Measurements from ENCODE around the gene ZCCHC10. TPM values are rescaled to one million over a fixed set of nuclear protein-coding genes. Genes with fewer than 3 reads are reported as not detected.
A peak's percentile ranks its signal among the peaks of the same experiment; 100 is the strongest.

ZCCHC10 gene
- total RNA-seq = 10 to 100 TPM; 31.2 to 33.5 TPM

DNA sequence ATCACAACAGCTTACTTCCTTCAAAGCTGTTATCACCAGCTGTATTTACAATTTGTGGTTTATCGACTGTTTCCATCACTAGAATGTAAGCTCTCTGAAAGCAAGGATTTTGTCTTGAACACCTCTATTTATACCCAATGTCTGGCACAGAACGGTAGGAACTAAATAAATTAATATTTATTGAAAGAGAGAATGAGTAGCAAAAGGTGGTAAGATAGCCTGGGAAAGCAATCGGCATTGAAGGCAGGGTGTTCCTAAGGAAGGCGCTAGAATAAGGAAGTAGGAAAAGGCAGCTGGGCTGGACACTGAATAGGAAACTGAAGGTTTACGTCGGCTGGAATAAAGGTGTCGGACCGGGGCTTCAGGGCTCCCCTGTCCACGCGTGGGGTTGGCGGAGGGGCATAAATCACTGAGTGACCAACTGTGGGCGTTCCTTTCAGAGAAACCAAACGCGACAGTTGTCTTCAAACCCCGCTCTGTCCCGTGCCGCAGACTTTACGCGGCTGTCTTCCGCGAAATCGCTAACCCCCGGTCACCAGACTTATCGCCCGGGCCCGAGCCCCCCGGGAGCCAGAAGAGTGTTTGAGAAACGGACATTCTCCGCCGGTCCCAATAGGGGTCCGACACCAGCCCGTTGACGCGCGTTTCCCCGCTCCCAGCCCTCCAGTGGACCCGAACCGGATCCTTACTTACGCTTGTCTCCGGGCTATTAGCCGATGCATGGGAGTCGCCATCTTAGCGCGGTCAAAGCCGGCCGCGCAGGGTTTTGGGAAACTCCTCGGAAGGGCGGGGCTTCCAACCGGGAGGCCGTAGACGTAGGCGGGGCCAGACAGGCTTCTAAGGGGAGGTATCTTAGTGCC, at the start of gene ZCCHC10:
Gene ZCCHC10, minus strand, starts transcription at position 746 of the 860 bp plus-strand sequence. Its CDS starts 12 bp downstream, at position 734.
- H3K27me3 Mint-ChIP-seq = no peaks in the 10 kb centered on the region
- peak within 1 kb of the TSS; percentile 90 for H3K27ac Mint-ChIP-seq
- peak; percentile 92 for DNase-seq
- peaks cover 19% of the 10 kb centered on the region for H3K36me3 Mint-ChIP-seq
- peaks cover 3% of the 10 kb centered on the region for H3K9me3 Mint-ChIP-seq
- peaks cover 10% of the 10 kb centered on the region for H3K4me1 Mint-ChIP-seq
- H3K4me3 Mint-ChIP-seq = peak within 1 kb of the TSS; percentile 92

DNA sequence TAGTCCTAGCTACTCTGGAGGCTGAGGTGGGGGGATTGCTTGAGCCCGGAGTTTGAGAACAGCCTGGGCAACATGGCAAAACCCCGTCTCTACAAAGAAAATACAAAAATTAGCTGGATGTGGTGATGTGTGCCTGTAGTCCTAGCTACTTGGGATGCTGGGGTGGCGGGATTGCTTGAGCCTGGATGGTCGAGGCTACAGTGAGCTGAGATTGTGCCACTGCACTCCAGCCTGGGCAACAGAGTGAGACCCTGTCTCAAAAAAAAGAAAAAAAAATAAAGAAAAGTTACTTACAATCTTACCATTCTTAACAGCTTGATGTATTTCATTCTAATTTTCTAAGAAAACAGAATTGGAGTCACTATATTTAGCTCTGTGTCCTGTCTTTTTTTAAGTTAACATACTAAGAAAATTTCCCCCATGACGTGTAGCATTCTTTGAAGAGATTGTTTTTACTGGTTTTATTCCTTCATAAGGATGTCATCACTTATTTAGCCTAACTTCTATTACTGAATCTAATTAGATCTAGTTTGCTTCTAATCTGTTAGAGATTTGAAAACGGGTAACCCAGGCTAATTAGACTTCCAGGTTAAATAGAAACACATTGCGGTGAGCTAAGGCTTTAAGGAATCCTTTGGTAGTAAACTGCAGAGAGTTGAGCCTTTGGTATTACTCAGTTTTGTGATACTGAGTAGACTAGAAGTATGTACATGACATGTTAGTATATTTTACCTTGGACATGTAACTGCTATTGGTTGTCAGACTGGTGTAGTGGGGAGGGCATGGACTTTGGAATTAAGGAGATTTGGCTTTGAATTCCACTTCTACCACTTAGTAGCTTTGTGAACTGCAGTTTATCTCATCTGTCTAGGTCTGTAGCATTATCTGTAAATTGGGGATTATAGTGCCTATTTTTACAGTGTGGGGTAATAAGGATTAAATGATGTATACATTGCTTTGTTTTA, 49.5 kb upstream of the ZCCHC10 start:
- Mint-ChIP-seq H3K27me3 (no peaks in the 10 kb centered on the region), H3K9me3 (no peaks in the 10 kb centered on the region), H3K36me3 (peaks cover 41% of the 10 kb centered on the region), H3K27ac (no peak overlapping the region), H3K4me1 (peaks cover 39% of the 10 kb centered on the region), H3K4me3 (no peak overlapping the region)
- no peak for DNase-seq

DNA sequence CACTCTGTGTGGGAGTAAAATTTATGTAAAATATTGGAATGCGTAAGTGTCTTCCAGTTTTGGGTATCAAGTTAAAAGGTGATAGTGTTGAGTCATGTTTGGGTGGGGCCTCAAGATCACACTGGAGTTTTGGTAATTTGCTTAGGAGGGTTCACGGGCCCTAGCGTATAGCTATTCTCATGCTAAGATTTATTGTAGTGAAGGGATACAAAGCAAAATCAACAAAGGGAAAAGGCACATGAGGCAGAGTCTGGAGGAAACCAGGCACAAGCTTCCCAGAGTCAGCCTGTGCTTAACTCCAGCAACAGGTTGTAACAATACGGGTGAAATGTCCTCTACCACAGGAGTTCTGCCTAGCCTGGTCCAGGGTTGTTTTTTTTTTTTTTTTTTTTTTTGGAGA, 45.7 kb upstream of the ZCCHC10 start:
- no peak overlapping the region for H3K27ac Mint-ChIP-seq
- no peaks in the 10 kb centered on the region for H3K27me3 Mint-ChIP-seq
- peaks cover 54% of the 10 kb centered on the region for H3K36me3 Mint-ChIP-seq
- H3K4me3 Mint-ChIP-seq = no peak overlapping the region
- peaks cover 21% of the 10 kb centered on the region for H3K4me1 Mint-ChIP-seq
- no peaks in the 10 kb centered on the region for H3K9me3 Mint-ChIP-seq
- no peak for DNase-seq

DNA sequence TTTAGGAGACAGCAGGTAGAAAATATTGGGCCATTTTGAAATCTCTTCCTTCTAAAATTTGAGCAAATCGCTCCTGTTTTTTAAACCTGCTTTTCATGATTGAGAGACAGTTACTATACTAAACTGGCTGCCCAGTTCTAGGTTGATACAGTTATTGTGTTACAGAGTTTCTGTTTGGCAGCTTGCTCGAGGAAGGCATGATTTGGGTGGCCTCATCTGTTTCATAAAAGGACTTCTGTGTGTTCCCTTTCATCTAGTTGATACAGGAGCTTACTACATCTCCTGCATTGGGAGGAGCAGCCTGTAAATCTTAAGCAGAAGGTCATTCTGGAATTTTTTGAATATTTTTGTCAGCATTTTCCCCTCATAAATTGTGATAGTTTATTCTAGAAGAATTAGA, 39.7 kb upstream of the ZCCHC10 start:
- H3K4me3 Mint-ChIP-seq = no peak overlapping the region
- no peaks in the 10 kb centered on the region for H3K27me3 Mint-ChIP-seq
- peaks cover 34% of the 10 kb centered on the region for H3K36me3 Mint-ChIP-seq
- no peak for DNase-seq
- H3K9me3 Mint-ChIP-seq = no peaks in the 10 kb centered on the region
- peaks cover 29% of the 10 kb centered on the region for H3K4me1 Mint-ChIP-seq
- no peak overlapping the region for H3K27ac Mint-ChIP-seq

DNA sequence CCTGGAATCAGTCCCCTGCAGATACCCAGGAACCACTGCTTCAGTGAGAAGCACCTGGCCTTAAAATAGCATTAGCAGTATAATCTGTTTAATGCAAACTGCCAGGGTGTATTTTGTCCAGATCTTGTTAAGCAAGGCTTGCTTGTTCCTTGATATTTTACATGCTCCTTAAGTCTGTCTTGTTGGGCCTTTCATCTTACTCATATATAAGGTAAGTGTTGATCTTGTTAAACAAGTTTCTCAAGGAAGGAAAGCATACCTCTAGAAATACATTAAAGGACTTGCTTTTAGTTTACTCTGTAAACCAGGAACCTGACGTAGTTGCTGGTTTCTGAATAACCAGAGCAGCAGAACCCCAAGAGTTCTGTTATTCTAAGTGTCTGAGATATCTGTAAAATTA, 39.1 kb upstream of the ZCCHC10 start:
- H3K27me3 Mint-ChIP-seq = no peaks in the 10 kb centered on the region
- DNase-seq = no peak
- no peak overlapping the region for H3K4me3 Mint-ChIP-seq
- H3K9me3 Mint-ChIP-seq = no peaks in the 10 kb centered on the region
- H3K36me3 Mint-ChIP-seq = peaks cover 31% of the 10 kb centered on the region
- peaks cover 28% of the 10 kb centered on the region for H3K4me1 Mint-ChIP-seq
- no peak overlapping the region for H3K27ac Mint-ChIP-seq

DNA sequence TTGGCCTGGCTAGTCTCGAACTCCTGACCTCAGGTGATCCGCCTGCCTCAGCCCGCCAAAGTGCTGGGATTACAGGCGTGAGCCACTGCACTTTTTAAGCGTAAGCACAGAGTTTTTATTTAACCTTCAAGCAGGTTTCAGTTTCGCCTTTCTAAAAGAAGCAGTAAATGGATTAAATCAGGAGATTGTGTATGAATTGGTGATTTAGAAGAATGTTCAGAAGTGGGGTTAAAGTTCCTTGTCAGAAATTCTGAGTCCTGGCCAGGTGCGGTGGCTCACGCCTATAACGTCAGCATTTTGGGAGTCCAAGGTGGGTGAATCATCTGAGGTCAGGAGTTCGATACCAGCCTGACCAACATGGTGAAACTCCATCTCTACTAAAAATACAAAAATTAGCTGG, 37.6 kb upstream of the ZCCHC10 start:
- no peak overlapping the region for H3K27ac Mint-ChIP-seq
- H3K4me1 Mint-ChIP-seq = peaks cover 34% of the 10 kb centered on the region
- no peak for DNase-seq
- H3K27me3 Mint-ChIP-seq = no peaks in the 10 kb centered on the region
- peaks cover 22% of the 10 kb centered on the region for H3K36me3 Mint-ChIP-seq
- H3K9me3 Mint-ChIP-seq = no peaks in the 10 kb centered on the region
- H3K4me3 Mint-ChIP-seq = no peak overlapping the region

DNA sequence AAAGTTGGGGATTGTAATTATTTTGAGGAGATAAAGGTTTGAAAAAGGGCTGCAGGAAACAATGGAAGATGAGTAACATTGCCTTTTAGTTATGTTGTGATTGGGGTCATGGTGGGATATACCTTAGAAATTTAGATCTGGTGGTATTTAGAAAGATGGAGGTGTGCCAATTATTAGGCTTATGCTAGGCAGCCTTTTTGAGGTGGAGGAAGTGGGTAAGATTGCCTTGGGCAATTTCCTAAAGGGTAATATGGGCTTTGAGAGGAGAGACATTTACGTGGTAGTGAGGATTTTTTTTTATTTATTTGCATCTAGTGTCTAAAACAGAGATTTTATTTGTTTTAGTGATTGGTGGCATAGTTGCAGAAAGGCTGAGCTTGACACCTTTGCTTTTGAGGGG, 35.9 kb upstream of the ZCCHC10 start:
- Mint-ChIP-seq H3K36me3 (peaks cover 14% of the 10 kb centered on the region), H3K27me3 (no peaks in the 10 kb centered on the region), H3K4me3 (no peak overlapping the region), H3K9me3 (no peaks in the 10 kb centered on the region), H3K4me1 (peaks cover 41% of the 10 kb centered on the region), H3K27ac (peak overlapping the region; percentile 32)
- no peak for DNase-seq

DNA sequence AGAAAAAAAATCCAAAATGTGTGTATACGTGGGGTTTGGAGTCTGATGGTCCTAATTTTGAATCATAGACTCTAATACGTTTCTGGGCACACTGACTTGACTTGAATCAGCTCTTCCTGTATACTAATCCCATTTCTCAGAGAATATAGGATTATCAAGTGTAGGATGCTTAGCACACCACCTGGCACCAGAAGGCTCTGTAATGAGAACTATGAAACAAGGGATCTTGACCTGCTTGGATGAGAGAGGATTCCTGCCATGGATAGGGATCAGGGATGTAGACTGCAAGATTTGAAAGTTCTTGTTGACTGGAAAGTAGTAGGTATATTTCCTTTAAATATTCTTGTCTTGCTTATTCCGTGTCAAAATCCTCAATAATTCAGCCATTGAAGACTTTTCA, 33.3 kb upstream of the ZCCHC10 start:
- DNase-seq = no peak
- no peaks in the 10 kb centered on the region for H3K9me3 Mint-ChIP-seq
- no peak overlapping the region for H3K27ac Mint-ChIP-seq
- H3K36me3 Mint-ChIP-seq = peaks cover 26% of the 10 kb centered on the region
- no peak overlapping the region for H3K4me3 Mint-ChIP-seq
- H3K27me3 Mint-ChIP-seq = no peaks in the 10 kb centered on the region
- peaks cover 58% of the 10 kb centered on the region for H3K4me1 Mint-ChIP-seq

DNA sequence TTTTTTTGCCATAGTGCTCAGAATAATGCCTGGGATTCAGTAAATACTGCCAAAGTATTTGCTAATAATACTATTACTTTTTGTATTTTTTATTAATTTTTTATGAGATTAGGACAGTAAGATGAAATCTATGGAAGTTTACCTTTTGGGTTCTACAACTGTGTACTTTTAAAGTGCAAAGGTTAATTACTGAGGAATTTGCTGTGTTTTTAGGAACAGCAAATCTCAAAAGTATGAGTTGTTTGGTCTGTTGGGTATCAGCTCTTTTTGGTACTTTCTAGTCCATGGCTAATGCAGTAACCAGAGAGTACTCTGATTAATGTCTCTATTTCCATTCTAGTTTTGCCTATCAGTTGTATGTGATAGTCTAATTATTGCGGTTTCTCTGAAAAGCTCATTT, 30.5 kb upstream of the ZCCHC10 start:
- Mint-ChIP-seq H3K27me3 (no peaks in the 10 kb centered on the region), H3K4me1 (peaks cover 50% of the 10 kb centered on the region), H3K4me3 (no peak overlapping the region), H3K27ac (no peak overlapping the region), H3K9me3 (no peaks in the 10 kb centered on the region), H3K36me3 (peaks cover 41% of the 10 kb centered on the region)
- DNase-seq = no peak

DNA sequence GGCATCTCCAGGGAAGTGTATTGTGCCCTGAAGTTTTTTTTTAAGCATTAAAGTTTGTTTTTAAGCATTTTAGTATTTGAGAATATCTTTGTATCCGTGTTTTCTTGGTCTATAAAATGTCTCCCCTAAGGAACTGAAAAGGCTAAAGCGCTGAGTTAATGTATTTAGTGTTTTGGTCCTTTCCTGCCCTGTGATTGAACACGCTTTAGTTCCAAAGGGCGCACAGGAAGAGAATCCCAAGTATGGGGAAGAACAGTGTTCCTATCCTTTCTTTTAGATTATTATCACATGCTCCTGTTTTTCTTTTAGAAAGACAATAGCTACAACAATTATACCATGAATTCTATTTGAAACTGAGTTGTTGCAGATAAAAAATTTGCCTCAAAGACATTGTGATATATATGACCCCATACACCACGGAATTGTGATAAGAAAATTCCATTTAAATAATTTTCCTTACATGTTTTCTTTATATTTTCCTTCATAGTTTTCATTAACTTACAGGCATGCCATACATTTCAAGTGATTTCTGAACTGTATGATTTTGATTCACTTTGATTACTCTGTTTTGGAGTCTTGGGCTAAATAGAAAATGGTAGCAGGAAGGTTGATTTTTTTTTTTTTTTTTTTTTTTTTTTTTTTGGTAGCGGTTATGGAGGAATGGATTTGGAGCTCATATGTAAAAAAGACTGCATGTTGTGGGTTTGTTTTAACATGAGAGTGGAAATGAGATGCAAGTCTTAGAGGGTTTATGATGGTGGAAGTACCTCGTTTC, 28.5 kb upstream of the ZCCHC10 start:
- H3K9me3 Mint-ChIP-seq = no peaks in the 10 kb centered on the region
- peaks cover 35% of the 10 kb centered on the region for H3K36me3 Mint-ChIP-seq
- H3K4me3 Mint-ChIP-seq = peak overlapping the region; percentile 55
- peaks cover 46% of the 10 kb centered on the region for H3K4me1 Mint-ChIP-seq
- DNase-seq = no peak
- no peaks in the 10 kb centered on the region for H3K27me3 Mint-ChIP-seq
- H3K27ac Mint-ChIP-seq = no peak overlapping the region

DNA sequence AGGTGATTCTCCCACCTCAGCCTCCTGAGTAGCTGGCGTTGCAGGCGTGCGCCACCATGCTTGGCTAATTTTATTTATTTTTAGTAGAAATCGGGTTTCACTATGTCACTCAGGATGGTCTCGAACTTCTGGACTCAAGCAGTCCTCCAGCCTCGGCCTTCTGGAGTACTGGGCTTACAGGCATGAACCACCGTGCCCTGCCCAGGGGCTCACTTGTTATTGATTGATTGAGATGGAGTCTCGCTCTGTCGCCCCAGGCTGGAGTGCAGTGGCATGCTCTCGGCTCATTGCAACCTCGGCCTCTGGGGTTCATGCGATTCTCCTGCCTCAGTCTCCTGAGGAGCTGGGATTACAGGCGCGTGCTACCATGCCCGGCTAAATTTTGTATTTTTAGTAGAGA, 27.1 kb upstream of the ZCCHC10 start:
- H3K4me1 Mint-ChIP-seq = peaks cover 41% of the 10 kb centered on the region
- DNase-seq = no peak
- no peaks in the 10 kb centered on the region for H3K9me3 Mint-ChIP-seq
- peak overlapping the region; percentile 97 for H3K4me3 Mint-ChIP-seq
- no peaks in the 10 kb centered on the region for H3K27me3 Mint-ChIP-seq
- H3K27ac Mint-ChIP-seq = peak overlapping the region; percentile 34
- H3K36me3 Mint-ChIP-seq = peaks cover 37% of the 10 kb centered on the region

DNA sequence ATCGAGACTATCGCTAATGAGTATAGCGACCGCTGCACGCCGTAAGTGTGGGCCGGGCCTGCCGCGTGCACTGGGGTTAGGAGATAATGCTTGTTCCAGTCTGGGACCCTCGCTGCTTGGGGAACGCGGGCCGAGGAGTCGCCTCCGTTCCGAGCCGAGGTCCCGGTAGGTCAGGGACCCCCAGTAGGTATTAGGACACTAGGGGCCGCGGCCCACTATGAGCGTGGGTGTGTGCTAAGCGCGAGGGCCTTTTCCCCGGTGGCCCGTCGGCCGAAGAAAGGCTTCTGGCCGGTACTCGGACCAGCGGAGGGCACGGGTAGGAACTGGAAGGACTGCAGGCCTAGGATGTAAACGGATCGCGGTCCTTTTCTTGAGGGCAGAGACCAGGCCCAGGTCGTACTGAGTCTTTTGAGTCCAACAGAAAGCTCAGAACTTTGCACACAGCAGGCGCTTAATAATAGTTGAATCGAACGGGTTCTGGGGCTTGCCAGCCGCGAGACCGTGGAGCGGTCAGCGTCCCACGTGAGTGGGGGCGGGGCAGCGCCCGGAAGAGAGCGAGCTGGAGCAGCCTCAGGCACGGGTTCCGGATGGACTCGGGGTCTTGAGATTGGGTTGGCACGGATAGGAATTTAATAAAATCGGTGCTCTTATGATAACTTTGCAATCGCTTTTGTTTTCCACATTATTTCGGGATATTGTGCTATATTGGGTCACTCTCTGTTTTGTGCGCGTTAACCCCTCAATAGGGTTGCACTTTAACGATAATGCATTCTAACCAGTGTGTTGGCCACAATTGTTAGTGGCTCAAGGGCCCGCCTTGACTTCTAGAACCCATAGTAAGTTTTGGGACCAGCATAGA, 26.2 kb upstream of the ZCCHC10 start:
- peak; percentile 75 for DNase-seq
- Mint-ChIP-seq H3K27ac (peak overlapping the region; percentile 99), H3K9me3 (no peaks in the 10 kb centered on the region), H3K4me3 (peak overlapping the region; percentile 97), H3K4me1 (peaks cover 35% of the 10 kb centered on the region), H3K36me3 (peaks cover 33% of the 10 kb centered on the region), H3K27me3 (no peaks in the 10 kb centered on the region)

DNA sequence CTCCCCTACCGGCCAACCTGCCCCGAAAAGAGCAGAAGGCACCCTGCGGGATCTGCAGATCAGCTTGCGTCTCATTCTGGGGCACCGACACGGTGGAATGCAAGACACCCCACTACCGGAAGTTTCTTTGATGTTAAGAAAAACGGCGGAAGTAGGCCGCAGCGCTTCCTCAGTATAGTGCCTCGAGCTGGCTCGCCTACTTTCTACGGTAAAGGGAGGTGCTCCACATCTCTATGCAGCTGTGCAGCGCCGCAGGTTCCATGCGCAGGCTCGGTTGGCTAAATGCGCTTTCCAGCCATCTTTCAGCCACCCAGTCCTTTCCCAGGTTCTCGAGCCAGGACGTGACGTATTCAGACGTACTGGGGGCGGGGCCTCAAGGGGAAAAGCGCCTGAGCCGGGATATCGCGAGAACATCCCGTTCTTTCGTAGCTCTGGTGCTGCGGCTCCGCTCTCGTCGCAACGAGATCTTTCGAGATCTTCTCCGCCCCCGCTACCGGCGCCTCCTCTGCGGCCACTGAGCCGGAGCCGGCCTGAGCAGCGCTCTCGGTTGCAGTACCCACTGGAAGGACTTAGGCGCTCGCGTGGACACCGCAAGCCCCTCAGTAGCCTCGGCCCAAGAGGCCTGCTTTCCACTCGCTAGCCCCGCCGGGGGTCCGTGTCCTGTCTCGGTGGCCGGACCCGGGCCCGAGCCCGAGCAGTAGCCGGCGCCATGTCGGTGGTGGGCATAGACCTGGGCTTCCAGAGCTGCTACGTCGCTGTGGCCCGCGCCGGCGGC, 25.4 kb upstream of the ZCCHC10 start, which contains the start of gene HSPA4:
Gene HSPA4, plus strand, starts transcription at position 472 of the 775 bp plus-strand sequence. Its CDS starts 238 bp downstream, at position 710.
- H3K4me3 Mint-ChIP-seq = peak within 1 kb of the TSS; percentile 97
- peak; percentile 95 for DNase-seq
- H3K4me1 Mint-ChIP-seq = peaks cover 28% of the 10 kb centered on the region
- H3K36me3 Mint-ChIP-seq = peaks cover 33% of the 10 kb centered on the region
- H3K27me3 Mint-ChIP-seq = no peaks in the 10 kb centered on the region
- peak within 1 kb of the TSS; percentile 99 for H3K27ac Mint-ChIP-seq
- H3K9me3 Mint-ChIP-seq = no peaks in the 10 kb centered on the region

Data from activated naive CD8-positive, alpha-beta T cell treated with anti-CD3 and anti-CD28 coated beads for 36 hours (primary cell).